HEK293 (cell line): ENCODE measurements around the gene PIP5K1C.

Experiments used
- CTCF ChIP-seq: fragments of 450-650 bp; formaldehyde crosslinking; IDR thresholded peaks from 2 replicates; pipeline ENCODE4 v1.5.1; 2016; ENCODE audit warnings: missing biosample characterization, missing genetic modification characterization
- TF ChIP-seq, protein P1 (sequence below): fragments of 450-650 bp; formaldehyde crosslinking; IDR thresholded peaks from 2 replicates; pipeline ENCODE4 v1.5.1; 2016; ENCODE audit warnings: missing biosample characterization, missing genetic modification characterization

DNA sequence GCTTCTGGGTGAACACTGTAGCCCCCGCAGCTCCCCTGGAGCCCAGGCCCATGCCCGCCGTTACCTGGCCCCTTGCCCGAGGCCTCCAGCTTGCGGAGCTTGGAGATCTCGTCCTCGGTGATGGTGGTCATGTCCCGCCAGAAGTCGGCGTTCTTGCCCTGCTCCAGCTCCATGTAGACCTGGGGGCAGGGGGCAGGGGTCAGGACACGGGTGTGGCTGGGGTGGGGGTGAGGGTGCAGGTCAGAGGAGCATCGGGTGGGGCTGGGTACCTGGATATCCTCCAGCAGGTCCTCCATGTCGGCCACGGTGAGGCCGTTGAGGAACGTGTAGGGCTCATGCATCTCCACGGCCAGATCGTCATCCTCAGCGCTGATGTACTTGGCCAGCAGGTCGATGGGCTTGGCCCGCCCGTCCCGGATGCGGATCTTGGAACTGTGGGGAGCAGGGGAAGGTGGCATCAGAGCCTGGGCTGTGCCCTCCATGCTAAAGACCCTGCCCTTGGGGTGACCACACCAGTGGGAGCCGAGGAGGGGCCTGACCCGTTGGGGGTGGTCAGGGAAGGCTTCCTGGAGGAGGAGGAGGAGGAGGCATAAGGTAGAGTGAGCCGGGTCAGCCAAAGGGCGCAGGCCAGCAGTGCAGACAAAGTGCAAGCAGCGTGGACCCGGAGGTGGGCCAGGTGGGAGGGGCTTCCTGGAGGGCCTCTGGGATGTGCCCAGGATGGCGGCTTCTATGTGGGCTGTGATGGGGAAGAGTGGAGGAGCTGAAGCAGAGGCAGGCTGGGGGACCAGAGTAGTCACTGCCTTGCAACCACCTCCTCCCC, 81.2 kb downstream of the PIP5K1C start:
- no peak for TF ChIP-seq CTCF (tag by site-specific recombination)
- TF ChIP-seq, protein P1, sequence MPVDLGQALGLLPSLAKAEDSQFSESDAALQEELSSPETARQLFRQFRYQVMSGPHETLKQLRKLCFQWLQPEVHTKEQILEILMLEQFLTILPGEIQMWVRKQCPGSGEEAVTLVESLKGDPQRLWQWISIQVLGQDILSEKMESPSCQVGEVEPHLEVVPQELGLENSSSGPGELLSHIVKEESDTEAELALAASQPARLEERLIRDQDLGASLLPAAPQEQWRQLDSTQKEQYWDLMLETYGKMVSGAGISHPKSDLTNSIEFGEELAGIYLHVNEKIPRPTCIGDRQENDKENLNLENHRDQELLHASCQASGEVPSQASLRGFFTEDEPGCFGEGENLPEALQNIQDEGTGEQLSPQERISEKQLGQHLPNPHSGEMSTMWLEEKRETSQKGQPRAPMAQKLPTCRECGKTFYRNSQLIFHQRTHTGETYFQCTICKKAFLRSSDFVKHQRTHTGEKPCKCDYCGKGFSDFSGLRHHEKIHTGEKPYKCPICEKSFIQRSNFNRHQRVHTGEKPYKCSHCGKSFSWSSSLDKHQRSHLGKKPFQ (tag by site-specific recombination) = no peak
